Caco-2 (cell line): ENCODE measurements around the gene GPM6B. TPM values are rescaled to one million over a fixed set of nuclear protein-coding genes. Genes with fewer than 3 reads are reported as not detected.

Experiments used
- BruUV-seq: library from RNA; stranded (reverse); fragments of 400-500 nt; replicated peaks from 2 replicates; lab custom pipeline; 2021; lab: Mats Ljungman, UMichigan
- CTCF ChIA-PET: fragments of 300-600 bp; sonication (Branson Sonifier 250); formaldehyde crosslinking; loops from one replicate; lab custom pipeline; 2022; ENCODE audit warnings: antibody characterized with exemption; lab: Charles Lee
- POLR2A ChIA-PET: fragments of 300-600 bp; sonication (Branson Sonifier 250); formaldehyde crosslinking; loops from one replicate; lab custom pipeline; 2022; ENCODE audit warnings: antibody characterized with exemption; lab: Charles Lee
- DNase-seq, 2 experiments: peaks; one replicate each; pipeline versions ENCODE4 v3.0.0 to v3.0.0-alpha.2; 2020 to 2022
- H3K27me3 ChIP-seq: replicated peaks from 2 replicates; pipeline ENCODE4 v1.6.0; 2011; ENCODE audit warnings: low read length; ENCODE audit not compliant: control insufficient read depth, insufficient read depth
- H3K36me3 ChIP-seq: 2 replicates; pipeline ENCODE4 v1.5.1; 2011; ENCODE audit warnings: low read length; ENCODE audit not compliant: control insufficient read depth, insufficient read depth
- H3K4me1 ChIP-seq: fragments of 250-450 bp; sonication (Bioruptor Pico); 2 replicates; pipeline ENCODE4 v1.5.1; 2020; ENCODE audit warnings: mild to moderate bottlenecking
- H3K4me3 ChIP-seq: 2 replicates; pipeline ENCODE4 v1.5.1; 2011; ENCODE audit warnings: low read depth, mild to moderate bottlenecking, control low read depth, low read length
- H3K9me3 ChIP-seq: fragments of 250-450 bp; sonication (Bioruptor Pico); 2 replicates; pipeline ENCODE4 v1.5.1; 2020; ENCODE audit warnings: mild to moderate bottlenecking, moderate library complexity
- H3K27ac Mint-ChIP-seq: one replicate; pipeline ENCODE4 v1.8.0; 2022; ENCODE audit warnings: mixed read lengths; ENCODE audit not compliant: unreplicated experiment
- H3K27me3 Mint-ChIP-seq: one replicate; pipeline ENCODE4 v1.8.0; 2022; ENCODE audit warnings: mixed read lengths; ENCODE audit not compliant: insufficient read depth, unreplicated experiment
- H3K36me3 Mint-ChIP-seq: one replicate; pipeline ENCODE4 v1.8.0; 2022; ENCODE audit warnings: mild to moderate bottlenecking, mixed read lengths; ENCODE audit not compliant: insufficient read depth, unreplicated experiment
- H3K4me1 Mint-ChIP-seq: one replicate; pipeline ENCODE4 v1.8.0; 2022; ENCODE audit warnings: low read depth, mixed read lengths; ENCODE audit not compliant: unreplicated experiment
- H3K4me3 Mint-ChIP-seq: one replicate; pipeline ENCODE4 v1.8.0; 2022; ENCODE audit warnings: mild to moderate bottlenecking, moderate library complexity, mixed read lengths; ENCODE audit not compliant: unreplicated experiment
- H3K9me3 Mint-ChIP-seq: one replicate; pipeline ENCODE4 v1.8.0; 2022; ENCODE audit warnings: mixed read lengths; ENCODE audit not compliant: unreplicated experiment
- CTCF ChIP-seq, 2 experiments: fragments of 200-600 bp in 1 of 2; IDR thresholded peaks; 1 replicate in 1 of 2; 2 replicates in 1 of 2; pipeline versions ENCODE4 v1.5.1 to v1.8.0; 2011 to 2022; ENCODE audit warnings: antibody characterized with exemption in 1 of 2, control low read depth in 1 of 2, inconsistent platforms in 1 of 2, low read depth in 1 of 2, low read length in 1 of 2, mild to moderate bottlenecking in 1 of 2, moderate library complexity in 1 of 2; ENCODE audit not compliant: insufficient read depth in 1 of 2, severe bottlenecking in 1 of 2, unreplicated experiment in 1 of 2
- intact Hi-C: fragments of 100-400 bp; cut with micrococcal nuclease; formaldehyde crosslinking; loops from one replicate; pipeline ENCODE4 v1.10.0; 2022; ENCODE audit not compliant: unreplicated experiment
- total RNA-seq: library from RNA; stranded (reverse); gene quantifications from 2 replicates; pipeline ENCODE4 v1.2.3, GENCODE V29; 2022

The GPM6B gene
- total RNA-seq, 1 experiment from 2014 or later = 0.09 TPM

GRCh38 chrX:13826770-13827169, 9.9 kb upstream of the GPM6B start:
- H3K4me3 ChIP-seq = no peak overlapping the region
- no TSS peak for BruUV-seq
- Mint-ChIP-seq H3K27me3 (peaks cover 4% of the 10 kb centered on the region), H3K27ac (no peak overlapping the region), H3K4me3 (no peak overlapping the region), H3K4me1 (no peaks in the 10 kb centered on the region), H3K9me3 (no peaks in the 10 kb centered on the region), H3K36me3 (no peaks in the 10 kb centered on the region)
- POLR2A ChIA-PET = no interaction called here
- TF ChIP-seq CTCF (IDR thresholded peaks at IDR 0.05; ENCODE audit: insufficient read depth in 1 of 2, low read depth in 1 of 2, low read length in 1 of 2, severe bottlenecking in 1 of 2, unreplicated experiment in 1 of 2) = no peak
- CTCF ChIA-PET = no interaction called here
- no peak for DNase-seq
- no peaks in the 10 kb centered on the region for H3K27me3 ChIP-seq
- intact Hi-C loops = no loop called here
- no peaks in the 10 kb centered on the region for H3K36me3 ChIP-seq
- H3K4me1 ChIP-seq = no peaks in the 10 kb centered on the region
- H3K9me3 ChIP-seq = no peaks in the 10 kb centered on the region

GRCh38 chrX:13825178-13825762, 8.4 kb upstream of the GPM6B start:
- no peak for DNase-seq
- no peaks in the 10 kb centered on the region for H3K9me3 Mint-ChIP-seq
- ChIA-PET POLR2A (no interaction called here), CTCF (no interaction called here)
- no peak for TF ChIP-seq CTCF (IDR thresholded peaks at IDR 0.05; ENCODE audit: insufficient read depth in 1 of 2, low read depth in 1 of 2, low read length in 1 of 2, severe bottlenecking in 1 of 2, unreplicated experiment in 1 of 2)
- no peaks in the 10 kb centered on the region for H3K4me1 ChIP-seq
- intact Hi-C loops = no loop called here
- H3K36me3 Mint-ChIP-seq = no peaks in the 10 kb centered on the region
- peaks cover 8% of the 10 kb centered on the region for H3K27me3 Mint-ChIP-seq
- BruUV-seq = no TSS peak
- H3K4me1 Mint-ChIP-seq = no peaks in the 10 kb centered on the region
- H3K4me3 ChIP-seq = no peak overlapping the region
- no peaks in the 10 kb centered on the region for H3K27me3 ChIP-seq
- no peak overlapping the region for H3K4me3 Mint-ChIP-seq
- no peaks in the 10 kb centered on the region for H3K36me3 ChIP-seq
- no peak overlapping the region for H3K27ac Mint-ChIP-seq
- H3K9me3 ChIP-seq = no peaks in the 10 kb centered on the region

- Histone ChIP-seq H3K4me3 (no peak overlapping the region), H3K27me3 (no peaks in the 10 kb centered on the region), H3K36me3 (no peaks in the 10 kb centered on the region), H3K4me1 (no peaks in the 10 kb centered on the region), H3K9me3 (no peaks in the 10 kb centered on the region)
- no peak overlapping the region for H3K27ac Mint-ChIP-seq
- ChIA-PET CTCF (no interaction called here), POLR2A (no interaction called here)
- no peaks in the 10 kb centered on the region for H3K4me1 Mint-ChIP-seq
- DNase-seq = no peak
- H3K4me3 Mint-ChIP-seq = no peak overlapping the region
- no peaks in the 10 kb centered on the region for H3K36me3 Mint-ChIP-seq
- no TSS peak for BruUV-seq
- no peak for TF ChIP-seq CTCF (IDR thresholded peaks at IDR 0.05; ENCODE audit: insufficient read depth in 1 of 2, low read depth in 1 of 2, low read length in 1 of 2, severe bottlenecking in 1 of 2, unreplicated experiment in 1 of 2)
- peaks cover 13% of the 10 kb centered on the region for H3K27me3 Mint-ChIP-seq
- intact Hi-C loops = no loop called here
- H3K9me3 Mint-ChIP-seq = no peaks in the 10 kb centered on the region
Observed at GRCh38 chrX:13824746-13825145, 7.9 kb upstream of the GPM6B start.
